ENCODE measurements around the gene UCK2.

UCK2 gene

GRCh38 chr1:165869343-165869742 lies 41.9 kb downstream of the UCK2 start:
- no peaks in the 10 kb centered on the region for H3K4me1 ChIP-seq (ENCODE audit: control insufficient read depth, insufficient read depth, low read length)
- H3K27me3 ChIP-seq (ENCODE audit: control insufficient read depth, insufficient read depth, low read length), result no peaks in the 10 kb centered on the region
- no peak overlapping the region for H3K9ac ChIP-seq (ENCODE audit: low read depth, low read length)
- no peak overlapping the region for H3K27ac ChIP-seq (ENCODE audit: low read depth, low read length)
- H3K4me3 ChIP-seq (ENCODE audit: low read depth, low read length), result no peak overlapping the region
- H3K36me3 ChIP-seq (ENCODE audit: control insufficient read depth, insufficient read depth, low read length), result peaks cover 5% of the 10 kb centered on the region; the same call in 1 of the 2 replicates
- 0 out of 2 replicates have a peak, but pooled peaks cover 8% of the 10 kb centered on the region for H3K9me3 ChIP-seq (ENCODE audit: control insufficient read depth, insufficient read depth, low read length)

- H3K4me3 ChIP-seq (ENCODE audit: low read depth, low read length), result no peak overlapping the region
- peak overlapping the region; percentile 57 for H3K27ac ChIP-seq (ENCODE audit: low read depth, low read length)
- H3K36me3 ChIP-seq (ENCODE audit: control insufficient read depth, insufficient read depth, low read length), result 0 out of 2 replicates have a peak, but pooled peaks cover 3% of the 10 kb centered on the region
- H3K4me1 ChIP-seq (ENCODE audit: control insufficient read depth, insufficient read depth, low read length), result no peaks in the 10 kb centered on the region
- H3K9ac ChIP-seq (ENCODE audit: low read depth, low read length), result no peak overlapping the region
- no peaks in the 10 kb centered on the region for H3K27me3 ChIP-seq (ENCODE audit: control insufficient read depth, insufficient read depth, low read length)
- 0 out of 2 replicates have a peak, but pooled peaks cover 8% of the 10 kb centered on the region for H3K9me3 ChIP-seq (ENCODE audit: control insufficient read depth, insufficient read depth, low read length)
Measured at GRCh38 chr1:165871311-165872067, 44.1 kb downstream of the UCK2 start.

GRCh38 chr1:165873481-165873880 lies 46.1 kb downstream of the UCK2 start:
- Histone ChIP-seq H3K9me3 (ENCODE audit: control insufficient read depth, insufficient read depth, low read length) (peaks cover 22% of the 10 kb centered on the region), H3K4me1 (ENCODE audit: control insufficient read depth, insufficient read depth, low read length) (no peaks in the 10 kb centered on the region), H3K36me3 (ENCODE audit: control insufficient read depth, insufficient read depth, low read length) (0 out of 2 replicates have a peak, but pooled peaks cover 9% of the 10 kb centered on the region)

GRCh38 chr1:165874643-165875042 lies 47.2 kb downstream of the UCK2 start:
- Histone ChIP-seq H3K9ac (ENCODE audit: low read depth, low read length) (no peak overlapping the region), H3K4me3 (ENCODE audit: low read depth, low read length) (no peak overlapping the region), H3K27me3 (ENCODE audit: control insufficient read depth, insufficient read depth, low read length) (no peaks in the 10 kb centered on the region), H3K4me1 (ENCODE audit: control insufficient read depth, insufficient read depth, low read length) (no peaks in the 10 kb centered on the region), H3K27ac (ENCODE audit: low read depth, low read length) (no peak overlapping the region), H3K9me3 (ENCODE audit: control insufficient read depth, insufficient read depth, low read length) (peaks cover 22% of the 10 kb centered on the region), H3K36me3 (ENCODE audit: control insufficient read depth, insufficient read depth, low read length) (0 out of 2 replicates have a peak, but pooled peaks cover 9% of the 10 kb centered on the region)

More at GRCh38 chr1:165873481-165873880, 46.1 kb downstream of the UCK2 start:
- Histone ChIP-seq H3K4me3 (ENCODE audit: low read depth, low read length) (no peak overlapping the region), H3K27ac (ENCODE audit: low read depth, low read length) (no peak overlapping the region), H3K27me3 (ENCODE audit: control insufficient read depth, insufficient read depth, low read length) (no peaks in the 10 kb centered on the region), H3K9ac (ENCODE audit: low read depth, low read length) (no peak overlapping the region)

- no peak overlapping the region for H3K27ac ChIP-seq (ENCODE audit: low read depth, low read length)
- H3K9me3 ChIP-seq (ENCODE audit: control insufficient read depth, insufficient read depth, low read length), result peaks cover 22% of the 10 kb centered on the region
- H3K36me3 ChIP-seq (ENCODE audit: control insufficient read depth, insufficient read depth, low read length), result 0 out of 2 replicates have a peak, but pooled peaks cover 9% of the 10 kb centered on the region
- no peaks in the 10 kb centered on the region for H3K4me1 ChIP-seq (ENCODE audit: control insufficient read depth, insufficient read depth, low read length)
- H3K27me3 ChIP-seq (ENCODE audit: control insufficient read depth, insufficient read depth, low read length), result no peaks in the 10 kb centered on the region
- H3K9ac ChIP-seq (ENCODE audit: low read depth, low read length), result no peak overlapping the region
- no peak overlapping the region for H3K4me3 ChIP-seq (ENCODE audit: low read depth, low read length)
Measured at GRCh38 chr1:165875171-165875570, 47.8 kb downstream of the UCK2 start.

GRCh38 chr1:165875604-165876003 lies 48.2 kb downstream of the UCK2 start:
- H3K36me3 ChIP-seq (ENCODE audit: control insufficient read depth, insufficient read depth, low read length), result 0 out of 2 replicates have a peak, but pooled peaks cover 9% of the 10 kb centered on the region
- no peaks in the 10 kb centered on the region for H3K27me3 ChIP-seq (ENCODE audit: control insufficient read depth, insufficient read depth, low read length)
- no peak overlapping the region for H3K9ac ChIP-seq (ENCODE audit: low read depth, low read length)
- peaks cover 22% of the 10 kb centered on the region for H3K9me3 ChIP-seq (ENCODE audit: control insufficient read depth, insufficient read depth, low read length)
- H3K27ac ChIP-seq (ENCODE audit: low read depth, low read length), result no peak overlapping the region
- H3K4me1 ChIP-seq (ENCODE audit: control insufficient read depth, insufficient read depth, low read length), result no peaks in the 10 kb centered on the region
- no peak overlapping the region for H3K4me3 ChIP-seq (ENCODE audit: low read depth, low read length)

- Histone ChIP-seq H3K9ac (ENCODE audit: low read depth, low read length) (no peak overlapping the region), H3K27ac (ENCODE audit: low read depth, low read length) (no peak overlapping the region), H3K27me3 (ENCODE audit: control insufficient read depth, insufficient read depth, low read length) (no peaks in the 10 kb centered on the region), H3K36me3 (ENCODE audit: control insufficient read depth, insufficient read depth, low read length) (0 out of 2 replicates have a peak, but pooled peaks cover 9% of the 10 kb centered on the region), H3K9me3 (ENCODE audit: control insufficient read depth, insufficient read depth, low read length) (peaks cover 22% of the 10 kb centered on the region), H3K4me3 (ENCODE audit: low read depth, low read length) (no peak overlapping the region), H3K4me1 (ENCODE audit: control insufficient read depth, insufficient read depth, low read length) (no peaks in the 10 kb centered on the region; the same call in 1 of the 2 replicates)
Measured at GRCh38 chr1:165876121-165876520, 48.7 kb downstream of the UCK2 start.

- H3K36me3 ChIP-seq (ENCODE audit: control insufficient read depth, insufficient read depth, low read length), result 0 out of 2 replicates have a peak, but pooled peaks cover 9% of the 10 kb centered on the region
- no peak overlapping the region for H3K9ac ChIP-seq (ENCODE audit: low read depth, low read length)
- peaks cover 1% of the 10 kb centered on the region; the same call in 1 of the 2 replicates for H3K4me1 ChIP-seq (ENCODE audit: control insufficient read depth, insufficient read depth, low read length)
- no peak overlapping the region for H3K4me3 ChIP-seq (ENCODE audit: low read depth, low read length)
- H3K27me3 ChIP-seq (ENCODE audit: control insufficient read depth, insufficient read depth, low read length), result no peaks in the 10 kb centered on the region
- peaks cover 22% of the 10 kb centered on the region for H3K9me3 ChIP-seq (ENCODE audit: control insufficient read depth, insufficient read depth, low read length)
- no peak overlapping the region for H3K27ac ChIP-seq (ENCODE audit: low read depth, low read length)
Measured at GRCh38 chr1:165877411-165877810, 50.0 kb downstream of the UCK2 start.

GRCh38 chr1:165877940-165878556 lies 50.6 kb downstream of the UCK2 start:
- H3K9ac ChIP-seq (ENCODE audit: low read depth, low read length), result no peak overlapping the region
- no peaks in the 10 kb centered on the region for H3K27me3 ChIP-seq (ENCODE audit: control insufficient read depth, insufficient read depth, low read length)
- peaks cover 4% of the 10 kb centered on the region; the same call in 1 of the 2 replicates for H3K4me1 ChIP-seq (ENCODE audit: control insufficient read depth, insufficient read depth, low read length)
- H3K27ac ChIP-seq (ENCODE audit: low read depth, low read length), result no peak overlapping the region
- 0 out of 2 replicates have a peak, but pooled peaks cover 9% of the 10 kb centered on the region for H3K36me3 ChIP-seq (ENCODE audit: control insufficient read depth, insufficient read depth, low read length)
- H3K9me3 ChIP-seq (ENCODE audit: control insufficient read depth, insufficient read depth, low read length), result peaks cover 17% of the 10 kb centered on the region
- no peak overlapping the region for H3K4me3 ChIP-seq (ENCODE audit: low read depth, low read length)

- Histone ChIP-seq H3K36me3 (ENCODE audit: control insufficient read depth, insufficient read depth, low read length) (0 out of 2 replicates have a peak, but pooled peaks cover 9% of the 10 kb centered on the region), H3K27ac (ENCODE audit: low read depth, low read length) (no peak overlapping the region), H3K4me1 (ENCODE audit: control insufficient read depth, insufficient read depth, low read length) (peaks cover 20% of the 10 kb centered on the region), H3K9ac (ENCODE audit: low read depth, low read length) (no peak overlapping the region), H3K27me3 (ENCODE audit: control insufficient read depth, insufficient read depth, low read length) (no peaks in the 10 kb centered on the region), H3K9me3 (ENCODE audit: control insufficient read depth, insufficient read depth, low read length) (peaks cover 14% of the 10 kb centered on the region), H3K4me3 (ENCODE audit: low read depth, low read length) (no peak overlapping the region)
Measured at GRCh38 chr1:165879946-165880345, 52.5 kb downstream of the UCK2 start.

- Histone ChIP-seq H3K4me3 (ENCODE audit: low read depth, low read length) (no peak overlapping the region), H3K4me1 (ENCODE audit: control insufficient read depth, insufficient read depth, low read length) (peaks cover 20% of the 10 kb centered on the region), H3K27me3 (ENCODE audit: control insufficient read depth, insufficient read depth, low read length) (no peaks in the 10 kb centered on the region), H3K36me3 (ENCODE audit: control insufficient read depth, insufficient read depth, low read length) (0 out of 2 replicates have a peak, but pooled peaks cover 8% of the 10 kb centered on the region), H3K27ac (ENCODE audit: low read depth, low read length) (no peak overlapping the region), H3K9me3 (ENCODE audit: control insufficient read depth, insufficient read depth, low read length) (peaks cover 14% of the 10 kb centered on the region), H3K9ac (ENCODE audit: low read depth, low read length) (no peak overlapping the region)
Measured at GRCh38 chr1:165880993-165881392, 53.6 kb downstream of the UCK2 start.

All from HUES48 (cell line).